Prostate gland (tissue), 2 donors: ENCODE measurements around the gene ODAD3.

Experiments
- POLR2A ChIP-seq: fragments of 450-650 bp; IDR thresholded peaks from one replicate; pipeline ENCODE4 v1.6.1; 2016; ENCODE audit warnings: antibody characterized with exemption, mild to moderate bottlenecking
- POLR2AphosphoS5 ChIP-seq: sonication (generic); formaldehyde crosslinking; IDR thresholded peaks from one replicate; pipeline ENCODE4 v1.6.1; 2017; ENCODE audit warnings: antibody characterized with exemption
- TF ChIP-seq, protein P1 (sequence below), 4 experiments: fragments of 200-600 bp in 2 of 4; fragments of 450-650 bp in 2 of 4; sonication (generic) in 2 of 4; IDR thresholded peaks; 1 replicate in 3 of 4; 2 replicates in 1 of 4; pipeline ENCODE4 v1.5.1; 2016 to 2019; ENCODE audit warnings: antibody characterized with exemption in 4 of 4, mild to moderate bottlenecking in 2 of 4, moderate library complexity in 2 of 4

DNA sequence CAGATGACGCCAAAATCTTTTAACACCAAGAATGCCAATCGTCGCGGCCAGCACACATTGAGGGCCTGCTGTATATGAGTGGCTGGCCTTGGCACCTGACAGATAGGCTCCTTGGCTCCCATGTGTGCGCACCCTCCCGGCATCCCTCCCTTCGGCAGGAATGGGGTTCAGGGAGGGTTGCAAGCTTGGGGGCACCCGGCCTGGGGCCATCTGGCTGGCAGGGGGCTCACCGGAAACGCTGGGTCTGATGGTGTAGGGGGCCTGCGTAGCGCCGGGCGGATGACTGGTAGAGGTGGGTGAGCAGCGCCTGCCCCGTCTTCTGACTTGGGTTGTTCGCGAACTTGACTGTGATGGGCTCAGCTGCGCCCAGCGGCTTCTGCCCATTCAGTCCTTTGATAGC lies 22.9 kb upstream of the ODAD3 start:
- TF ChIP-seq POLR2A (no peak), POLR2AphosphoS5 (no peak)
- TF ChIP-seq, protein P1, sequence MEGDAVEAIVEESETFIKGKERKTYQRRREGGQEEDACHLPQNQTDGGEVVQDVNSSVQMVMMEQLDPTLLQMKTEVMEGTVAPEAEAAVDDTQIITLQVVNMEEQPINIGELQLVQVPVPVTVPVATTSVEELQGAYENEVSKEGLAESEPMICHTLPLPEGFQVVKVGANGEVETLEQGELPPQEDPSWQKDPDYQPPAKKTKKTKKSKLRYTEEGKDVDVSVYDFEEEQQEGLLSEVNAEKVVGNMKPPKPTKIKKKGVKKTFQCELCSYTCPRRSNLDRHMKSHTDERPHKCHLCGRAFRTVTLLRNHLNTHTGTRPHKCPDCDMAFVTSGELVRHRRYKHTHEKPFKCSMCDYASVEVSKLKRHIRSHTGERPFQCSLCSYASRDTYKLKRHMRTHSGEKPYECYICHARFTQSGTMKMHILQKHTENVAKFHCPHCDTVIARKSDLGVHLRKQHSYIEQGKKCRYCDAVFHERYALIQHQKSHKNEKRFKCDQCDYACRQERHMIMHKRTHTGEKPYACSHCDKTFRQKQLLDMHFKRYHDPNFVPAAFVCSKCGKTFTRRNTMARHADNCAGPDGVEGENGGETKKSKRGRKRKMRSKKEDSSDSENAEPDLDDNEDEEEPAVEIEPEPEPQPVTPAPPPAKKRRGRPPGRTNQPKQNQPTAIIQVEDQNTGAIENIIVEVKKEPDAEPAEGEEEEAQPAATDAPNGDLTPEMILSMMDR (IDR thresholded peaks at IDR 0.05): no peak
